Measurements from ENCODE around the gene KCNN2. TPM values are rescaled to one million over a fixed set of nuclear protein-coding genes. Genes with fewer than 3 reads are reported as not detected.

The KCNN2 gene
- total RNA-seq, 3 donors from 2014 or later (not counting 1 experiment from before 2014, with no cell fraction given), result not detected

GRCh38 chr5:114415760-114416159, 53.9 kb downstream of the KCNN2 start:
- no peak for ATAC-seq
- Histone ChIP-seq H3K9me3 (ENCODE audit: control insufficient read depth, insufficient read depth, low read length) (no peaks in the 10 kb centered on the region), H3K4me1 (ENCODE audit: control insufficient read depth, insufficient read depth, low read length) (no peaks in the 10 kb centered on the region), H3K4me3 (ENCODE audit: low read length) (no peak overlapping the region), H3K36me3 (ENCODE audit: control insufficient read depth, insufficient read depth, low read length) (no peaks in the 10 kb centered on the region), H3K27ac (ENCODE audit: low read length) (no peak overlapping the region), H3K27me3 (ENCODE audit: control insufficient read depth, insufficient read depth, low read length) (no peaks in the 10 kb centered on the region)
- 92% methylated on average over 1 of the region's 1 CpG for WGBS (ENCODE audit: insufficient coverage)
- H3K36me3 Mint-ChIP-seq, result no peaks in the 10 kb centered on the region
- no peak overlapping the region for H3K4me3 Mint-ChIP-seq
- intact Hi-C loops (cut with micrococcal nuclease), result no loop called here
- H3K9me3 Mint-ChIP-seq, result peaks cover 0 to 2% of the 10 kb centered on the region in 2 donors
- H3K27me3 Mint-ChIP-seq (ENCODE audit: low read depth in 2 of 2), result no peaks in the 10 kb centered on the region
- H3K27ac Mint-ChIP-seq, result no peak overlapping the region
- no peak for TF ChIP-seq CTCF (IDR thresholded peaks at IDR 0.05)
- no peak for DNase-seq
- no peaks in the 10 kb centered on the region for H3K4me1 Mint-ChIP-seq

- no peak for TF ChIP-seq CTCF (IDR thresholded peaks at IDR 0.05)
- H3K4me3 Mint-ChIP-seq, result no peak overlapping the region
- WGBS (ENCODE audit: insufficient coverage), result 85% methylated on average over 4 of the region's 4 CpGs
- intact Hi-C loops (cut with micrococcal nuclease), result no loop called here
- no peaks in the 10 kb centered on the region for H3K4me1 ChIP-seq (ENCODE audit: control insufficient read depth, insufficient read depth, low read length)
- H3K9me3 Mint-ChIP-seq, result peaks cover 0 to 2% of the 10 kb centered on the region in 2 donors
- H3K36me3 ChIP-seq (ENCODE audit: control insufficient read depth, insufficient read depth, low read length), result no peaks in the 10 kb centered on the region
- no peak overlapping the region for H3K27ac ChIP-seq (ENCODE audit: low read length)
- H3K36me3 Mint-ChIP-seq, result no peaks in the 10 kb centered on the region
- H3K4me3 ChIP-seq (ENCODE audit: low read length), result no peak overlapping the region
- no peaks in the 10 kb centered on the region for H3K27me3 ChIP-seq (ENCODE audit: control insufficient read depth, insufficient read depth, low read length)
- DNase-seq (no peak), ATAC-seq (no peak)
- no peaks in the 10 kb centered on the region for H3K27me3 Mint-ChIP-seq (ENCODE audit: low read depth in 2 of 2)
- no peaks in the 10 kb centered on the region for H3K4me1 Mint-ChIP-seq
- no peaks in the 10 kb centered on the region for H3K9me3 ChIP-seq (ENCODE audit: control insufficient read depth, insufficient read depth, low read length)
- H3K27ac Mint-ChIP-seq, result no peak overlapping the region
Observed at GRCh38 chr5:114416254-114416653, 54.4 kb downstream of the KCNN2 start.

GRCh38 chr5:114417519-114417918, 55.6 kb downstream of the KCNN2 start:
- Mint-ChIP-seq H3K36me3 (no peaks in the 10 kb centered on the region), H3K4me3 (no peak overlapping the region)
- 92% methylated on average over 1 of the region's 2 CpGs for WGBS (ENCODE audit: insufficient coverage)

More at GRCh38 chr5:114417519-114417918, 55.6 kb downstream of the KCNN2 start:
- no peak for TF ChIP-seq CTCF (IDR thresholded peaks at IDR 0.05)
- Histone ChIP-seq H3K27me3 (ENCODE audit: control insufficient read depth, insufficient read depth, low read length) (no peaks in the 10 kb centered on the region), H3K36me3 (ENCODE audit: control insufficient read depth, insufficient read depth, low read length) (no peaks in the 10 kb centered on the region), H3K4me1 (ENCODE audit: control insufficient read depth, insufficient read depth, low read length) (no peaks in the 10 kb centered on the region), H3K9me3 (ENCODE audit: control insufficient read depth, insufficient read depth, low read length) (no peaks in the 10 kb centered on the region), H3K4me3 (ENCODE audit: low read length) (no peak overlapping the region), H3K27ac (ENCODE audit: low read length) (no peak overlapping the region)
- H3K27me3 Mint-ChIP-seq (ENCODE audit: low read depth in 2 of 2), result no peaks in the 10 kb centered on the region
- intact Hi-C loops (cut with micrococcal nuclease), result no loop called here
- H3K27ac Mint-ChIP-seq, result no peak overlapping the region
- H3K9me3 Mint-ChIP-seq, result peaks cover 0 to 2% of the 10 kb centered on the region in 2 donors
- no peaks in the 10 kb centered on the region for H3K4me1 Mint-ChIP-seq
- DNase-seq (no peak), ATAC-seq (no peak)

All from natural killer cell (primary cell).